Ascending aorta (tissue), 2 donors: ENCODE results near the gene RHOG. TPM values are rescaled to one million over a fixed set of nuclear protein-coding genes. Genes with fewer than 3 reads are reported as not detected.
A peak's percentile ranks its signal among the peaks of the same experiment; 100 is the strongest.

Source experiments
- DNase-seq, 2 donors: peaks; one replicate each; pipeline ENCODE4 v3.0.0-alpha.2; 2019; ENCODE audit warnings: low spot score in 2 of 2
- H3K27ac ChIP-seq, 2 donors: fragments of 200-600 bp; sonication (generic); one replicate each; pipeline ENCODE4 v1.5.1; 2016 to 2017; ENCODE audit warnings: mild to moderate bottlenecking in 1 of 2
- H3K27me3 ChIP-seq: fragments of 200-600 bp; sonication (generic); one replicate; pipeline ENCODE4 v1.5.1; 2017
- H3K36me3 ChIP-seq, 2 donors: fragments of 200-600 bp; sonication (generic); one replicate each; pipeline ENCODE4 v1.5.1; 2016
- H3K4me1 ChIP-seq, 2 donors: fragments of 200-600 bp; sonication (generic); one replicate each; pipeline ENCODE4 v1.5.1; 2016 to 2017; ENCODE audit warnings: mild to moderate bottlenecking in 1 of 2
- H3K4me3 ChIP-seq, 2 donors: fragments of 200-600 bp; sonication (generic); one replicate each; pipeline ENCODE4 v1.5.1; 2016 to 2017; ENCODE audit warnings: mild to moderate bottlenecking in 1 of 2
- H3K9me3 ChIP-seq, 2 donors: fragments of 200-600 bp; sonication (generic); one replicate each; pipeline ENCODE4 v1.5.1; 2016
- intact Hi-C: fragments of 100-400 bp; cut with DNase I; formaldehyde crosslinking; loops from one replicate; pipeline ENCODE4 v1.15.1; 2023
- total RNA-seq: library from RNA; depleted of rRNA; stranded (reverse); fragments of >200 nt; gene quantifications from one replicate; pipeline ENCODE4 v1.1.0, GENCODE V29; 2016
- TF ChIP-seq, protein P1 (sequence below), 3 experiments: fragments of 200-600 bp in 2 of 3; fragments of 450-650 bp in 1 of 3; sonication (generic) in 2 of 3; IDR thresholded peaks; one replicate each; pipeline ENCODE4 v1.5.1; 2016 to 2019; ENCODE audit warnings: antibody characterized with exemption in 3 of 3, mild to moderate bottlenecking in 1 of 3, moderate library complexity in 1 of 3

The RHOG gene
- total RNA-seq, 1 donor from 2014 or later, result 60.7 TPM

DNA sequence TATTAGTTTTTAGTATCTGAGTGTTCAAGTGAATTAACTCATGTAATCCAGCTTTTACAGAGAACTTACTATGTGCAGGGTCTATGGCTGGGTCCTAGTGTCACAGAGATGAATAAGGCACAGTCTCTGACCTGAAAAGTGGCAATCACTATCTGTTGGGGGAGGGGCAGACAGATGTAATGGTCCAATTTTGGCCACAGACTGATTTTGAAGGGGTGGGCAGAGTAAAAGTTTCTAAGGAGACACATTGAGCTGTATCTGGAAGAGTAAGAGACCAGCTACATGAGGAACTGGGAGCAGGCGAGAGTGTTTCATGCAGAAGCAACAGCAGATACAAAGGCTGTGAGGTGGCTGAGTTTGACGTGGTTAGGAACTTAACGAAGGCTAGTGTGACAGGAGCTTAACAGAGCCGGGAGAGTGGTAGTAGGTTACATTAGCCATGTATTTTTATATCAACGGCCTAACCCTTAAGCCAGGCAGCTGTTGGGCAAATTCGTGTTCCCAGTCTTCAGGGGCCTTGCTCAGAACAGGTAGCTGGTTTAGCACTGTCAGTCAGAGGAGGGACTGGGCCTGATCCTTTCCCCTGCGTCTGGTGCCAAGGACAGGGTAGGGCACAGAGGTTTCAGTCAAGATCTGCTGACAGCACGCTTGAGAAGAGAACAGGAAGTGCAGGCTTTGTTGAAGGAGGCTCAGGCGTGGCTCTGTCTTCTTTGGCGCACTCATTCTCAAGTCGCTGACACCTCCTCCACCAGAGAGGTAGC, 13.3 kb upstream of the RHOG start:
- H3K27me3 ChIP-seq, result no peaks in the 10 kb centered on the region
- H3K36me3 ChIP-seq, result no peaks in the 10 kb centered on the region
- peak in 1 of 2 donors; percentile 71 for DNase-seq
- intact Hi-C loops, result loop anchor here (2.0 kb wide), 1 partner anchor 89 kb away; no protein-coding TSS in a partner anchor
- TF ChIP-seq, protein P1, sequence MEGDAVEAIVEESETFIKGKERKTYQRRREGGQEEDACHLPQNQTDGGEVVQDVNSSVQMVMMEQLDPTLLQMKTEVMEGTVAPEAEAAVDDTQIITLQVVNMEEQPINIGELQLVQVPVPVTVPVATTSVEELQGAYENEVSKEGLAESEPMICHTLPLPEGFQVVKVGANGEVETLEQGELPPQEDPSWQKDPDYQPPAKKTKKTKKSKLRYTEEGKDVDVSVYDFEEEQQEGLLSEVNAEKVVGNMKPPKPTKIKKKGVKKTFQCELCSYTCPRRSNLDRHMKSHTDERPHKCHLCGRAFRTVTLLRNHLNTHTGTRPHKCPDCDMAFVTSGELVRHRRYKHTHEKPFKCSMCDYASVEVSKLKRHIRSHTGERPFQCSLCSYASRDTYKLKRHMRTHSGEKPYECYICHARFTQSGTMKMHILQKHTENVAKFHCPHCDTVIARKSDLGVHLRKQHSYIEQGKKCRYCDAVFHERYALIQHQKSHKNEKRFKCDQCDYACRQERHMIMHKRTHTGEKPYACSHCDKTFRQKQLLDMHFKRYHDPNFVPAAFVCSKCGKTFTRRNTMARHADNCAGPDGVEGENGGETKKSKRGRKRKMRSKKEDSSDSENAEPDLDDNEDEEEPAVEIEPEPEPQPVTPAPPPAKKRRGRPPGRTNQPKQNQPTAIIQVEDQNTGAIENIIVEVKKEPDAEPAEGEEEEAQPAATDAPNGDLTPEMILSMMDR (IDR thresholded peaks at IDR 0.05), result no peak
- peaks cover 6 to 23% of the 10 kb centered on the region in 2 donors for H3K4me1 ChIP-seq
- H3K27ac ChIP-seq, result peak overlapping the region; percentile 94 to 97
- peak overlapping the region in 1 of 2 donors; percentile 81 for H3K4me3 ChIP-seq
- H3K9me3 ChIP-seq, result no peaks in the 10 kb centered on the region

DNA sequence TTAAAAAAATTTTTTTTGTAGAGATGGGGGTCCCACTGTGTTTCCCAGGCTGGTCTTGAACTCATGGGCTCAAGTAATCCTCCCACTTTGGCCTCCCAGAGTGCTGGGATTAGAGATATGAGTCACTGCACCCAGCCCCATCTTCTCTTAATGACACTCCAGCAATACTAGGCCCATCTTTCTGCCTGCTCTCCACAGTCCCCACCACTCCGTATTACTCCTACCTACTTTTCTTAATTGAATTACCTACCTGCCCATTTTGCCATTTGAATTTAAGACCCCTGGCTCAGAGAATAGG, 12.7 kb upstream of the RHOG start:
- Histone ChIP-seq H3K36me3 (no peaks in the 10 kb centered on the region), H3K9me3 (no peaks in the 10 kb centered on the region), H3K4me1 (peaks cover 2 to 17% of the 10 kb centered on the region in 2 donors), H3K27me3 (no peaks in the 10 kb centered on the region), H3K4me3 (no peak overlapping the region), H3K27ac (no peak overlapping the region)
- intact Hi-C loops, result no loop called here
- no peak for DNase-seq
- TF ChIP-seq, protein P1 (IDR thresholded peaks at IDR 0.05), result no peak

DNA sequence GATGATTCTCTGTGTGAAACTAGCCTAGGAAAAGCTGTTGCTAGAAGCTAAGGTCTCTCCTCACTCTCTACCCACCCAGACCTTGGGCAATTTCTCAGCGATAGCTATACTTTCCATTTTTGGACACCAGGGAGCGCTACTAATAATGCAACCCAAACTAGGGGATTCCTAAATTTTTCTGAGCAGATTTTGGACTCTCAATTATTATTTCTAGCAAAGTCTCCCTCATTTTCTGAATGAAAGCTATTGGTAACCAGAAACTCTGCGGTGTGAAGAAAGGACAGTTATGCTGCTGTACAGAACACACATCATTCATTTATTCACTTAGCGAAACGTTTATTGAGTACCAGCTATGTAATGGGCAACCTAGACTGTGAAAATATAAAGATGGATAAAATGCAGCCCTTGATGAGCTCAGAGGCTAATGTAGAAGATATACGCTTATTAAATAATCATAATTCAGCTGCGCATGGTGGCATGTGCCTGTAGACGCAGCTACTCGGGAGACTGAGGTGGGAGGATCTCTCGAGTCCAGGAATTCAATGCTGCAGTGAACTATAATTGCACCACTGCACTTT, 8.6 kb upstream of the RHOG start:
- H3K4me1 ChIP-seq, result no peaks in the 10 kb centered on the region
- H3K4me3 ChIP-seq, result no peak overlapping the region
- no peaks in the 10 kb centered on the region for H3K36me3 ChIP-seq
- no peak overlapping the region for H3K27ac ChIP-seq
- H3K27me3 ChIP-seq, result no peaks in the 10 kb centered on the region
- H3K9me3 ChIP-seq, result no peaks in the 10 kb centered on the region
- TF ChIP-seq, protein P1 (IDR thresholded peaks at IDR 0.05), result peak; percentile 46 to 68 (median 64)
- intact Hi-C loops, result loop anchor here (1.0 kb wide), 1 partner anchor 223 kb away; no protein-coding TSS in a partner anchor
- no peak for DNase-seq

DNA sequence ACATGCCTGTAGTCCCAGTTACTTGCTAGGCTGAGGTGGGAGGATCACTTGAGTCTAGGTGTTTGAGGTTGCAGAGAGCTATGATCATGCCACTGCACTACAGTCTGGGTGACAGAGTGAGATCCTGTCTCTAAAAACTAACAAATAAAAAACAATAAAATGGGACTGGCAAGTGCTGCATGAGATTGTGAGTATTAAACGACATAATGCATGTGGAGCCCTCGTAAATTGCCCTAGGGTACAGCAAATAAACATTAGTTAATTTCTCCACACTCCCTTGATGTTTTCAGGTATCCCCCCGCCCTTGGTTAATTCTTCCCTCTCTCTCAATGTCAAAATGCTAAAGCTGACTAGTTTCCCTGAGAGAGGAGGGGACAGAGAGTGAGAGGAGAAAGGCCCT, 4.9 kb upstream of the RHOG start:
- TF ChIP-seq, protein P1 (IDR thresholded peaks at IDR 0.05), result no peak
- intact Hi-C loops, result no loop called here
- H3K27ac ChIP-seq, result no peak overlapping the region
- H3K4me3 ChIP-seq, result no peak overlapping the region
- no peaks in the 10 kb centered on the region for H3K36me3 ChIP-seq
- H3K27me3 ChIP-seq, result no peaks in the 10 kb centered on the region
- no peaks in the 10 kb centered on the region for H3K9me3 ChIP-seq
- DNase-seq, result no peak
- peaks cover 0 to 2% of the 10 kb centered on the region in 2 donors for H3K4me1 ChIP-seq

DNA sequence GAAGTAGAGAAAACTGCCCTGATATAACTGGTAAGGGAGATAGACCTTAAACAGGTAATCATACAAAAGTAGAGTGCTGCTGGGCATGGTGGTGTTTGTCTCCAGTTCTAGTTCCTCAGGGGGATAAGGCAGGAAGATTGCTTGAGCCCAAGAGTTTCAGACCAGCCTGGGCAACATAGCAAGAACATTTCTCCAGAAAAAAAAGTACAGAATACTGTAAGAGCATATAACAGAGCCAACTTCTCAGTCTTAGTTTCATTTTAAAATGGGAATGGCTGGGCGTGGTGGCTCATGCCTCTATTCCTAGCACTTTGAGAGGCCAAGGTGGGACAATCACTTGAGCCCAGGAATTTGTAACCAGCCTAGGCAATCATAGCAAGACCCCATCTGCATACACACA, 4.5 kb upstream of the RHOG start:
- TF ChIP-seq, protein P1 (IDR thresholded peaks at IDR 0.05), result no peak
- Histone ChIP-seq H3K36me3 (no peaks in the 10 kb centered on the region), H3K27me3 (no peaks in the 10 kb centered on the region), H3K4me3 (no peak overlapping the region), H3K4me1 (peaks cover 0 to 2% of the 10 kb centered on the region in 2 donors), H3K27ac (no peak overlapping the region), H3K9me3 (no peaks in the 10 kb centered on the region)
- intact Hi-C loops, result no loop called here
- DNase-seq, result no peak
